ENCODE data around the gene RFX2.

DNA sequence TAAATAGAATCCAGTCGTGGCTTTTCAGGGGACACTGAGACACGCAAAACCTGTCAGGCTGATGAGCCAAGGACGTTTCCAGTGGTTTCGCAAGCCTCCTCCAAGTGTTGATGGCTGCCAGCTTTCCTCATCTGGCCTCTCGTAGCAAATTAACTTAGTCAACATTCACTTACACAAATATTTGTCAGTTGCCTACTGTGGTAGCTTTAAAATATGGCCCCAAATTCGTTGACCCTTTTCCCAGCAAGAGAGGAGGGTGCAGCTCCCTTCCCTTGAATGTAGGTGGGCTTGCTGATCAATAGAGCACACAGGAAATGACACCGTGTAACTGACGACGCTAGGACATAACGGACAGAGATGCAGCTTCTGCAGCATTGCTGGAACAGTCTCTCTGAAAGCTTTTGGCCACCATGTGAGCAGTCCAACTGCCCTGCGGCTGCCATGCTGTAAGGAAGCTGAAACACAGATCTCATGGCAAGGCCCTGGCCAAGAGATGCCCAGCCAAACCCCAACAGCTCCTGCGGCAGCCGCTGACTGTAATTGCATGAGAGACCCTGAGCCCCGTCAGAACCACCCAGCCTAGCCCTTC lies 126.8 kb downstream of the RFX2 start:
- TF ChIP-seq ISL1 (CRISPR knock-in tag; IDR thresholded peaks at IDR 0.05) = no peak
- no peak for TF ChIP-seq PPARA (CRISPR knock-in tag; IDR thresholded peaks at IDR 0.05; ENCODE audit: borderline replicate concordance)
- TF ChIP-seq ZFP3 (CRISPR knock-in tag; IDR thresholded peaks at IDR 0.05) = no peak
- TF ChIP-seq ZNF8 (CRISPR knock-in tag; IDR thresholded peaks at IDR 0.05) = no peak
- no peak for TF ChIP-seq ZNF565 (CRISPR knock-in tag; conservative IDR thresholded peaks at IDR 0.05; ENCODE audit: low read depth)
- TF ChIP-seq TCF4 (CRISPR knock-in tag; IDR thresholded peaks at IDR 0.05; ENCODE audit: borderline replicate concordance) = no peak
- TF ChIP-seq, protein P1, sequence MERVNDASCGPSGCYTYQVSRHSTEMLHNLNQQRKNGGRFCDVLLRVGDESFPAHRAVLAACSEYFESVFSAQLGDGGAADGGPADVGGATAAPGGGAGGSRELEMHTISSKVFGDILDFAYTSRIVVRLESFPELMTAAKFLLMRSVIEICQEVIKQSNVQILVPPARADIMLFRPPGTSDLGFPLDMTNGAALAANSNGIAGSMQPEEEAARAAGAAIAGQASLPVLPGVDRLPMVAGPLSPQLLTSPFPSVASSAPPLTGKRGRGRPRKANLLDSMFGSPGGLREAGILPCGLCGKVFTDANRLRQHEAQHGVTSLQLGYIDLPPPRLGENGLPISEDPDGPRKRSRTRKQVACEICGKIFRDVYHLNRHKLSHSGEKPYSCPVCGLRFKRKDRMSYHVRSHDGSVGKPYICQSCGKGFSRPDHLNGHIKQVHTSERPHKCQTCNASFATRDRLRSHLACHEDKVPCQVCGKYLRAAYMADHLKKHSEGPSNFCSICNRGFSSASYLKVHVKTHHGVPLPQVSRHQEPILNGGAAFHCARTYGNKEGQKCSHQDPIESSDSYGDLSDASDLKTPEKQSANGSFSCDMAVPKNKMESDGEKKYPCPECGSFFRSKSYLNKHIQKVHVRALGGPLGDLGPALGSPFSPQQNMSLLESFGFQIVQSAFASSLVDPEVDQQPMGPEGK (CRISPR knock-in tag; IDR thresholded peaks at IDR 0.05; ENCODE audit: borderline replicate concordance) = no peak
- TF ChIP-seq RARB (CRISPR knock-in tag; IDR thresholded peaks at IDR 0.05) = no peak
